HepG2 (cell line): ENCODE measurements around the gene RCOR1.

Experiments
- TAF1 ChIP-seq: sonication (generic); formaldehyde crosslinking; IDR thresholded peaks from 2 replicates; pipeline ENCODE4 v1.4.0; 2020; ENCODE audit warnings: missing genetic modification reagents
- ZBTB21 ChIP-seq: sonication (generic); formaldehyde crosslinking; IDR thresholded peaks from 2 replicates; pipeline ENCODE4 v1.4.0; 2020; ENCODE audit warnings: missing genetic modification reagents
- ZC3H13 ChIP-seq: sonication (generic); formaldehyde crosslinking; IDR thresholded peaks from 2 replicates; pipeline ENCODE4 v1.8.1; 2023; ENCODE audit warnings: mild to moderate bottlenecking, missing genetic modification reagents, moderate library complexity
- ZNF605 ChIP-seq: sonication (generic); formaldehyde crosslinking; IDR thresholded peaks from 2 replicates; pipeline ENCODE4 v1.8.0; 2022; ENCODE audit warnings: mild to moderate bottlenecking, missing genetic modification reagents
- TF ChIP-seq, protein P1 (sequence below): sonication (generic); formaldehyde crosslinking; conservative IDR thresholded peaks from 2 replicates; pipeline ENCODE4 v1.4.0; 2020; ENCODE audit warnings: missing genetic modification reagents
- TF ChIP-seq, protein P2 (sequence below): sonication (generic); formaldehyde crosslinking; IDR thresholded peaks from 2 replicates; pipeline ENCODE4 v1.5.0; 2020; ENCODE audit warnings: mild to moderate bottlenecking, missing genetic modification reagents, moderate library complexity

DNA sequence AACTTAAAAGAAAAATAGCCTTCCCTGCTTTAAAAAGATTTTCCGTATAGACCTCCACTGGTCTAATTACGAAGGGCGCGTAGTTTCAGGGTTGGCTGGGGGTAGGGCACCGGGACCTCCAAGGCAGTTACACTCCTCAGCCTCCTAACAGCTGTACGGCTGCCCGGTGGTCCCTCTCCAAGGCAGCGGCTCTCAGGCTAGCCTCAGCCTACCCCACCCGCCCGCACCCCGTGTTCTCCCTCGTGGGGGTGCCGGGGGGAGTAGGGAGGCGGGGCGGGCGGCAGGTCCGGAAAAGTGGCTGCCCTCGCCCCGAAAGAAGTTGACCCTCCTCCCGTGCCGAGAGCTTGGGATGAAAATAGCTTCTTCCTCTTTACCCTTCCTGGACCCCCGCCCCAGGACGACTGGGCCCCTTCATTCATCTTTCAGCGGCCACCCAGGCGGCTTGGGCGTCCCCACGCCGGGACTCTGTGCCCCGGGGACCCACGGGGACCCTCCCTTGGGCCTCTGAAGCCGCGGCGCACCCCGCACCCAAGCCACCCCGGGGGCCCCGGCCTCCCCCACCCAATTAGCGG lies 991 bp upstream of the RCOR1 start:
- TF ChIP-seq TAF1 (CRISPR knock-in tag) (no peak), ZBTB21 (CRISPR knock-in tag) (no peak), ZC3H13 (no peak), ZNF605 (CRISPR knock-in tag) (no peak)
- TF ChIP-seq, protein P1, sequence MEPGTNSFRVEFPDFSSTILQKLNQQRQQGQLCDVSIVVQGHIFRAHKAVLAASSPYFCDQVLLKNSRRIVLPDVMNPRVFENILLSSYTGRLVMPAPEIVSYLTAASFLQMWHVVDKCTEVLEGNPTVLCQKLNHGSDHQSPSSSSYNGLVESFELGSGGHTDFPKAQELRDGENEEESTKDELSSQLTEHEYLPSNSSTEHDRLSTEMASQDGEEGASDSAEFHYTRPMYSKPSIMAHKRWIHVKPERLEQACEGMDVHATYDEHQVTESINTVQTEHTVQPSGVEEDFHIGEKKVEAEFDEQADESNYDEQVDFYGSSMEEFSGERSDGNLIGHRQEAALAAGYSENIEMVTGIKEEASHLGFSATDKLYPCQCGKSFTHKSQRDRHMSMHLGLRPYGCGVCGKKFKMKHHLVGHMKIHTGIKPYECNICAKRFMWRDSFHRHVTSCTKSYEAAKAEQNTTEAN (CRISPR knock-in tag): 0 out of 2 replicates have a peak, but pooled peaks have one; percentile 0
- TF ChIP-seq, protein P2, sequence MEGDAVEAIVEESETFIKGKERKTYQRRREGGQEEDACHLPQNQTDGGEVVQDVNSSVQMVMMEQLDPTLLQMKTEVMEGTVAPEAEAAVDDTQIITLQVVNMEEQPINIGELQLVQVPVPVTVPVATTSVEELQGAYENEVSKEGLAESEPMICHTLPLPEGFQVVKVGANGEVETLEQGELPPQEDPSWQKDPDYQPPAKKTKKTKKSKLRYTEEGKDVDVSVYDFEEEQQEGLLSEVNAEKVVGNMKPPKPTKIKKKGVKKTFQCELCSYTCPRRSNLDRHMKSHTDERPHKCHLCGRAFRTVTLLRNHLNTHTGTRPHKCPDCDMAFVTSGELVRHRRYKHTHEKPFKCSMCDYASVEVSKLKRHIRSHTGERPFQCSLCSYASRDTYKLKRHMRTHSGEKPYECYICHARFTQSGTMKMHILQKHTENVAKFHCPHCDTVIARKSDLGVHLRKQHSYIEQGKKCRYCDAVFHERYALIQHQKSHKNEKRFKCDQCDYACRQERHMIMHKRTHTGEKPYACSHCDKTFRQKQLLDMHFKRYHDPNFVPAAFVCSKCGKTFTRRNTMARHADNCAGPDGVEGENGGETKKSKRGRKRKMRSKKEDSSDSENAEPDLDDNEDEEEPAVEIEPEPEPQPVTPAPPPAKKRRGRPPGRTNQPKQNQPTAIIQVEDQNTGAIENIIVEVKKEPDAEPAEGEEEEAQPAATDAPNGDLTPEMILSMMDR (CRISPR knock-in tag): no peak
